Muscle of leg (tissue), 11 donors: ENCODE results near the gene POLR3H. TPM values are rescaled to one million over a fixed set of nuclear protein-coding genes. Genes with fewer than 3 reads are reported as not detected.
"Not testable (repeated sequence)": the region's sequence is repeated elsewhere in the genome, so short reads cannot be mapped to it uniquely, and the experiment has no call there.

Source experiments
- DNase-seq: peaks from one replicate; pipeline ENCODE4 v3.0.0; 2013
- H3K27ac ChIP-seq: one replicate; pipeline ENCODE4 v1.5.1; 2013; ENCODE audit warnings: mild to moderate bottlenecking, low read length, control low read depth
- H3K27me3 ChIP-seq: one replicate; pipeline ENCODE4 v1.6.1; 2013; ENCODE audit warnings: low read length; ENCODE audit not compliant: control insufficient read depth, insufficient read depth
- H3K36me3 ChIP-seq: one replicate; pipeline ENCODE4 v1.6.1; 2013; ENCODE audit warnings: low read length; ENCODE audit not compliant: control insufficient read depth, insufficient read depth
- H3K4me1 ChIP-seq: one replicate; pipeline ENCODE4 v1.6.1; 2013; ENCODE audit warnings: low read length; ENCODE audit not compliant: control insufficient read depth, insufficient read depth
- H3K4me3 ChIP-seq: one replicate; pipeline ENCODE4 v1.5.1; 2013; ENCODE audit warnings: low read length, control low read depth
- H3K9me3 ChIP-seq: replicated peaks from 2 replicates; pipeline ENCODE4 v1.6.1; 2013; ENCODE audit warnings: low read depth, low read length; ENCODE audit not compliant: control insufficient read depth
- WGBS: methylation state at CpG from one replicate; pipeline ENCODE4 v1.1.5; 2013; ENCODE audit warnings: missing lambda C conversion rate; ENCODE audit not compliant: insufficient coverage; 5-methylcytosine and 5-hydroxymethylcytosine counted together
- polyA plus RNA-seq, 8 donors: library from polyadenylated mRNA; unstranded; fragments of 120-200 nt; gene quantifications; one replicate each; pipeline versions ENCODE4 v1.2.1 to v1.2.3, GENCODE V29; 2013; ENCODE audit warnings: inconsistent platforms in 1 of 8, low replicate concordance in 1 of 8; ENCODE audit not compliant: insufficient read length in 8 of 8, insufficient read depth in 1 of 8
- total RNA-seq: library from RNA; stranded (reverse); fragments of 120-200 nt; gene quantifications from one replicate; pipeline ENCODE4 v1.2.4, GENCODE V29; 2013

Gene POLR3H
- total and polyA plus RNA-seq, 9 donors, result 13.2 to 24.8 (median 22.7) TPM

DNA sequence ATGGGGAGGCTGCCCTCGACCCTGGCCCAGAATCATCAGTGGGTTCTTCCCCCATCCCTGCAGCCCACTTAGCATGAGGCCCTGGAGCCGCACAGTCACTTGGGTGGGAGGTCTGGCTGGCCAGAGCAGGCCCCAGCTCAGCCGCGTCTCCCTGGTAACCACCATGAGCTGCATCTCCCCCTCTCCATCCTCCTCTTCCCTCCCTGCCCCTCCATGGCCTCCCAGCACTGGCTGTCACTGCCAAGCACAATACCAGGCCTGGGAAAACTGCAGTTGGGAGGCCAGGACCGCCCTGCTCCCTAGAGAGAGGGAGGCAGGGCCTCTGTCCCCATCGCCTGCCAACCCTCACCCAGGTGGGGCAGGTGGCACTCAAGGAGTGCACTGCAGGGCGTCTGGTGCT lies 24.5 kb upstream of the POLR3H start:
- Histone ChIP-seq H3K4me3 (no peak overlapping the region), H3K9me3 (no peaks in the 10 kb centered on the region), H3K4me1 (no peaks in the 10 kb centered on the region), H3K27me3 (no peaks in the 10 kb centered on the region), H3K27ac (no peak overlapping the region), H3K36me3 (no peaks in the 10 kb centered on the region)
- 61% methylated on average over 5 of the region's 7 CpGs for WGBS
- DNase-seq, result no peak

DNA sequence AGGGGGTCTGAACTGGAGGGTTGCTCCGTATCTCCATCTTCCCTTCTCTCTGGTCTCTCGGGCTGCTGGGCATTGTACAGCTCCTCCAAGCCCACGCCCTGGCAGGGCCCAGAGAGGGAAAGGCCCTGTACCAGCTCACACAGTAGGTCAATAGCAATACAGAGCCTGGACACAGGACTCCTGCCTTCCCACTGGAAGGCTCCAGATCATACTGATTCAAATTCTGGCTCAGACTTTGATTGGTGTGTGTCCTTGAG lies 23.2 kb upstream of the POLR3H start:
- H3K27ac ChIP-seq, result no peak overlapping the region
- WGBS, result 36% methylated on average over 2 of the region's 3 CpGs
- peaks cover 7% of the 10 kb centered on the region for H3K4me1 ChIP-seq

GRCh38 chr22:41565403-41566054 lies 21.3 kb upstream of the POLR3H start:
- no peaks in the 10 kb centered on the region for H3K9me3 ChIP-seq
- DNase-seq, result no peak
- WGBS, result 34% methylated on average over 5 of the region's 8 CpGs
- peaks cover 24% of the 10 kb centered on the region for H3K4me1 ChIP-seq
- no peak overlapping the region for H3K27ac ChIP-seq
- H3K36me3 ChIP-seq, result no peaks in the 10 kb centered on the region
- peaks cover 16% of the 10 kb centered on the region for H3K27me3 ChIP-seq
- no peak overlapping the region for H3K4me3 ChIP-seq

More for the DNA sequence above, 23.2 kb upstream of the POLR3H start:
- no peaks in the 10 kb centered on the region for H3K9me3 ChIP-seq
- DNase-seq, result no peak
- no peaks in the 10 kb centered on the region for H3K36me3 ChIP-seq
- no peak overlapping the region for H3K4me3 ChIP-seq
- H3K27me3 ChIP-seq, result no peaks in the 10 kb centered on the region

DNA sequence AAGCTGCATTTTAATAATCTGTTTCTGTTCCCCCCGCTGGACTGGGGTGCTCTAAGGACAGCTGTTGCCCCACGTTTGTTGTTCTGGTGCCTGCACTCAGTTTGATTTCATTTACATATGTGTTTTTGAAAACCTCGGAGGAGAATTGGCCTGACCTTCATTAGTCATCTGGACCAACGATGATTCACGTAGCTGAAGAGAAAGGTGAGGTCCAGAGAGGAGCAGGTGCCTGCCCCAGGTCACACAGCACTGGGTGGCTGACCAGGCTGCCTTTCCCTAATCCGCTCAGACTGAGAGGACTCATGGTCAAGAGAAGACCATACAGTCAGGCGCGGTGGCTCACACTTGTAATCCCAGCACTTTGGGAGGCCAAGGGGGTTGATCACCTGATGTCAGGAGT lies 20.3 kb upstream of the POLR3H start:
- 74% methylated on average over 7 of the region's 8 CpGs for WGBS
- no peak overlapping the region for H3K27ac ChIP-seq
- no peaks in the 10 kb centered on the region for H3K9me3 ChIP-seq
- H3K27me3 ChIP-seq, result peaks cover 19% of the 10 kb centered on the region
- no peak overlapping the region for H3K4me3 ChIP-seq
- no peaks in the 10 kb centered on the region for H3K36me3 ChIP-seq
- DNase-seq, result no peak
- H3K4me1 ChIP-seq, result peaks cover 32% of the 10 kb centered on the region

GRCh38 chr22:41563051-41563711 lies 18.9 kb upstream of the POLR3H start:
- Histone ChIP-seq H3K27me3 (peaks cover 19% of the 10 kb centered on the region), H3K9me3 (no peaks in the 10 kb centered on the region), H3K4me1 (peaks cover 33% of the 10 kb centered on the region), H3K4me3 (no peak overlapping the region), H3K36me3 (no peaks in the 10 kb centered on the region), H3K27ac (no peak overlapping the region)
- no peak for DNase-seq
- WGBS, result 50% methylated on average over 1 of the region's 10 CpGs

GRCh38 chr22:41562461-41562860 lies 18.2 kb upstream of the POLR3H start:
- DNase-seq, result no peak
- peaks cover 40% of the 10 kb centered on the region for H3K4me1 ChIP-seq

DNA sequence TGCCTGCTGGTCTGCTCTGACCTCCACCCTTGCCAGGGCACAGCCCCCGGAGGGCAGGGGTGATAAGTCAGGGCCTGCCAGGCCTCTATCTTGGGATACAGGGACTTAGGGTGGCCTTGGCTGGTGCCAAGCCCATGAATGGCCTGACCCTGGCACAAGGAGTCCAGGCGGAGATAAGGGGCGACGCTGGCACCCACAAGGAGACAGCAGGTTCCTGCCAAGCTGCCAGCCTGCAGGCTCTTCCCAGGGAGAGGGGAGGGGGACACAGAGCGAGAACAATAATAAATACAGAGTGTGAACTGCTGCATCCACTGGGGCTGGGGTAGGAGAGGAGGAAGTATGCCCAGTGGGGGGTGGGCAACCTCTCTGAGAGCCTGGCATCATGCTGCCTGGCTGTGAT lies 17.5 kb upstream of the POLR3H start:
- Histone ChIP-seq H3K4me3 (no peak overlapping the region), H3K4me1 (peaks cover 46% of the 10 kb centered on the region)
- no peak for DNase-seq

More at GRCh38 chr22:41562461-41562860, 18.2 kb upstream of the POLR3H start:
- Histone ChIP-seq H3K4me3 (no peak overlapping the region), H3K27me3 (peaks cover 19% of the 10 kb centered on the region), H3K27ac (no peak overlapping the region), H3K9me3 (no peaks in the 10 kb centered on the region), H3K36me3 (no peaks in the 10 kb centered on the region)
- 54% methylated on average over 4 of the region's 4 CpGs for WGBS

GRCh38 chr22:41561335-41561734 lies 17.1 kb upstream of the POLR3H start:
- Histone ChIP-seq H3K27me3 (peaks cover 19% of the 10 kb centered on the region), H3K36me3 (no peaks in the 10 kb centered on the region), H3K9me3 (no peaks in the 10 kb centered on the region), H3K4me3 (peak overlapping the region; percentile 27), H3K4me1 (peaks cover 50% of the 10 kb centered on the region), H3K27ac (peak overlapping the region; percentile 59)
- DNase-seq, result peak; percentile 51
- 18% methylated on average over 6 of the region's 10 CpGs for WGBS

More for the DNA sequence above, 17.5 kb upstream of the POLR3H start:
- Histone ChIP-seq H3K36me3 (no peaks in the 10 kb centered on the region), H3K27me3 (peaks cover 19% of the 10 kb centered on the region), H3K27ac (peak overlapping the region; percentile 59), H3K9me3 (no peaks in the 10 kb centered on the region)
- 40% methylated on average over 1 of the region's 5 CpGs for WGBS

DNA sequence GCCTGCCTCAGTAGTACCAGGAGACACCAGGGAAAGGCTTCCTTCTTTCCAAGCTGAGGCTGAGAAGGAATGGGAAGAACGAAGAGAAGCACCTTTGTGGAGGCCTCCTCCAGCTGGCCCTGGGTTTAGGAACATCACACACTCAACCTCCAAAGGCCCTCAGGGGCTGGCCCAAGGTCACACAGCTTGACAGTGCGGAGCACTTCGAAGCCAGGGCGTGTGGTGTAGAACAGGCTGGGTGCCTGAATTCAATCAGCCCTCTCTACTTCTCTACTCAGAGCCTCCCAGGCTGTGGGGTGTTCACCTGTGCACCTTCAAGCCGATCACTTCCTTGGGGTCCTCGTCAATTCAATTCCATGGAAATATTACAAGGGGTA lies 15.8 kb upstream of the POLR3H start:
- no peak for DNase-seq
- Histone ChIP-seq H3K4me1 (peaks cover 59% of the 10 kb centered on the region), H3K9me3 (no peaks in the 10 kb centered on the region), H3K27me3 (peaks cover 19% of the 10 kb centered on the region), H3K4me3 (no peak overlapping the region), H3K27ac (no peak overlapping the region), H3K36me3 (no peaks in the 10 kb centered on the region)
- 43% methylated on average over 2 of the region's 6 CpGs for WGBS

DNA sequence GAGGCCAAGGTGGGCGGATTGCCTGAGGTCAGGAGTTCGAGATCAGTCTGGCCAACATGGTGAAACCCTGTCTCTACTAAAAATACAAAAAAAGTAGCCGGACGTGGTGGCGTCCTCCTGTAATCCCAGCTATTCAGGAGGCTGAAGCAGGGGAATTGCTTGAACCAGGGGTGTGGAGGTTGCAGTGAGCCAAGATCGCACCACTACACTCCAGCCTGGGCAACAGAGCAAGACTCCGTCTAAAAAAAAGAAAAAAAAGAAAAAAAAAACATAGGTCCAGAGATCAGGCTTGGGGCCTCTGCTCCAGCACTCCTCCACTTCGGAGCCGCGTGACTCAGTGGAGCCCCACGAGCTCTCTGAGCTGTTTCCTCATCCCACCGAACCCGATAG lies 14.0 kb upstream of the POLR3H start:
- H3K4me3 ChIP-seq, H3K9me3 ChIP-seq, H3K27ac ChIP-seq, H3K36me3 ChIP-seq, DNase-seq: not testable (repeated sequence)
- H3K4me1 ChIP-seq, result peaks cover 56% of the 10 kb centered on the region
- H3K27me3 ChIP-seq, result peaks cover 19% of the 10 kb centered on the region
- WGBS, result 83% methylated on average over 8 of the region's 13 CpGs
